Measurements from ENCODE around the gene HLA-B.
A peak's percentile ranks its signal among the peaks of the same experiment; 100 is the strongest.
"Not testable (repeated sequence)": the region's sequence is repeated elsewhere in the genome, so short reads cannot be mapped to it uniquely, and the experiment has no call there.

Gene HLA-B

GRCh38 chr6:31383149-31383548 is 26.2 kb upstream of the HLA-B start:
- no peak for DNase-seq (ENCODE audit: low read depth)

GRCh38 chr6:31381666-31382065 is 24.7 kb upstream of the HLA-B start:
- no peak for DNase-seq (ENCODE audit: low read depth)

- no peak for DNase-seq (ENCODE audit: low read depth)
Measured at GRCh38 chr6:31379850-31380249, 22.9 kb upstream of the HLA-B start.

GRCh38 chr6:31378721-31379103 is 21.7 kb upstream of the HLA-B start:
- DNase-seq (ENCODE audit: low read depth): no peak

GRCh38 chr6:31378062-31378720 is 21.2 kb upstream of the HLA-B start:
- DNase-seq (ENCODE audit: low read depth): no peak

GRCh38 chr6:31377029-31377428 is 20.1 kb upstream of the HLA-B start:
- no peak for DNase-seq (ENCODE audit: low read depth)

- no peak for DNase-seq (ENCODE audit: low read depth)
Measured at GRCh38 chr6:31375699-31376098, 18.7 kb upstream of the HLA-B start.

- not testable (repeated sequence) for DNase-seq (ENCODE audit: low read depth)
Measured at GRCh38 chr6:31374118-31374517, 17.1 kb upstream of the HLA-B start.

- DNase-seq (ENCODE audit: low read depth): no peak
Measured at GRCh38 chr6:31368461-31368860, 11.5 kb upstream of the HLA-B start.

GRCh38 chr6:31366693-31367470 is 9.9 kb upstream of the HLA-B start:
- peak; percentile 77 for DNase-seq (ENCODE audit: low read depth)

- no peak for DNase-seq (ENCODE audit: low read depth)
Measured at GRCh38 chr6:31365864-31366263, 8.9 kb upstream of the HLA-B start.

GRCh38 chr6:31363811-31364210 is 6.8 kb upstream of the HLA-B start:
- no peak for DNase-seq (ENCODE audit: low read depth)

- DNase-seq (ENCODE audit: low read depth): no peak
Measured at GRCh38 chr6:31362751-31363150, 5.8 kb upstream of the HLA-B start.

GRCh38 chr6:31359581-31359980 is 2.6 kb upstream of the HLA-B start:
- DNase-seq (ENCODE audit: low read depth): no peak

GRCh38 chr6:31358302-31358701 is 1.3 kb upstream of the HLA-B start:
- no peak for DNase-seq (ENCODE audit: low read depth)

GRCh38 chr6:31357886-31358285 is 907 bp upstream of the HLA-B start:
- DNase-seq (ENCODE audit: low read depth): no peak

- DNase-seq (ENCODE audit: low read depth): no peak
Measured at GRCh38 chr6:31356216-31356945, 598 bp downstream of the HLA-B start.

GRCh38 chr6:31355583-31355948 is 1.4 kb downstream of the HLA-B start:
- DNase-seq (ENCODE audit: low read depth): no peak

GRCh38 chr6:31354864-31355582 is 2.0 kb downstream of the HLA-B start:
- DNase-seq (ENCODE audit: low read depth): no peak

- DNase-seq (ENCODE audit: low read depth): no peak
Measured at GRCh38 chr6:31354158-31354863, 2.7 kb downstream of the HLA-B start.

- no peak for DNase-seq (ENCODE audit: low read depth)
Measured at GRCh38 chr6:31353384-31353945, 3.5 kb downstream of the HLA-B start.

All from activated T-helper 9 cell treated with anti-CD3 and anti-CD28 coated beads, Interleukin-2, amount 50 U/mL, for 16 hours (primary cell).